HG02610 (cell line): ENCODE data around the gene ACTR10.
"Not testable (repeated sequence)": the region's sequence is repeated elsewhere in the genome, so short reads cannot be mapped to it uniquely, and the experiment has no call there.

ENCODE experiments used
- ATAC-seq: cut with Tn5 transposase; IDR thresholded peaks from one replicate; pipeline ENCODE4 v1.9.1; 2021; ENCODE audit warnings: mild to moderate bottlenecking, moderate library complexity; ENCODE audit not compliant: unreplicated experiment

ACTR10 gene

DNA sequence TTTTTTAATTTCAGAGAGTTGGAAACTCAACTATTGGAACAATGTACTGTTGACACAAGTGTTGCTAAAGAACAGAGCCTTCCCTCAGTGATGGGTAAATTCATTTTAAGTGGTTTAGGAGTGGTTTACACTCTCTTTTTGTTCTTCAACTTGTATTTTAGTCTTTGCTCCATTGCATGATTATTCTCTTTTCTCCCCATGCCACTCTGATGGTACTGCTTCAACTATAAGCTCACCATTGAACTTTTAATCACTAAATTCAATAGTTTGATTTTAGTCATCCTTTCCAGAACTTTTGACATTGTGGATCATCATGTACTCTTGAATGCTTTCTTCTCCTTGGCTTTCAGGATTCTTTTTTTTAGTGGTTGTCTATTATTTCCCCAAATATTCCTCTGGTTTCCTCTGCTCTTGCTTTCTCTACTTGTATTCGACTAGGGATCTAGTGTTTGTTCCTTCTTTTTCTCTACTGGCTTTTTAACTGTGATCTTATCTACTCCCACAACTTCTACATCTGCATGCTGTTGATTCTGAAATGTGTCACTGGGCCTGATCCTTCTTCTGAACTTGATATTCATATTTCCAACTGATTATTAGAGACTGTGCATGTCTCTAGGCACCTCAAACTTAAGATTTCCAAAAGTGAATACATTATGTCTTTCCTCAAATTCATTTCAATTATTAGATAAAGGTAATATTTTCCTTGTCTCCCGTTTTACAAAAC lies 15.4 kb downstream of the ACTR10 start:
- ATAC-seq, result no peak

DNA sequence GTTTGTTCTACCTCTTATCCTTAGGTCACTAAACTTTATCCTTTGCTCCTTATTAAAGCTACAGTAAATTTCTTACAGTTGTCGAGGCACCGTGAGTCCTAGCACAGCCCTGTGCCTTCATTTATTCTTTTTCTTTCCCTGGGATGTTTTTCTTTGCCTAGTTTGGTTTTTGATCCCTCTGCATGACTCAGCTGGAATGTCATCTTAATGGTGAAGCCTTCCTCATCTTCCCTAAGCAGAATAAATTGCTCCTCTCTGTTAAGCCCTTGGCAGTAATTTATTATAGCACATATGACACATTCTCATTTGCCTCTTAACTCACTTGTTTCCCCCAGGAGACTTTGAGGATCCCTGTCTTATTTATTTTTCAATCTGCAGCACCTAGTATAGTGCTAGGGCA lies 16.6 kb downstream of the ACTR10 start:
- no peak for ATAC-seq

DNA sequence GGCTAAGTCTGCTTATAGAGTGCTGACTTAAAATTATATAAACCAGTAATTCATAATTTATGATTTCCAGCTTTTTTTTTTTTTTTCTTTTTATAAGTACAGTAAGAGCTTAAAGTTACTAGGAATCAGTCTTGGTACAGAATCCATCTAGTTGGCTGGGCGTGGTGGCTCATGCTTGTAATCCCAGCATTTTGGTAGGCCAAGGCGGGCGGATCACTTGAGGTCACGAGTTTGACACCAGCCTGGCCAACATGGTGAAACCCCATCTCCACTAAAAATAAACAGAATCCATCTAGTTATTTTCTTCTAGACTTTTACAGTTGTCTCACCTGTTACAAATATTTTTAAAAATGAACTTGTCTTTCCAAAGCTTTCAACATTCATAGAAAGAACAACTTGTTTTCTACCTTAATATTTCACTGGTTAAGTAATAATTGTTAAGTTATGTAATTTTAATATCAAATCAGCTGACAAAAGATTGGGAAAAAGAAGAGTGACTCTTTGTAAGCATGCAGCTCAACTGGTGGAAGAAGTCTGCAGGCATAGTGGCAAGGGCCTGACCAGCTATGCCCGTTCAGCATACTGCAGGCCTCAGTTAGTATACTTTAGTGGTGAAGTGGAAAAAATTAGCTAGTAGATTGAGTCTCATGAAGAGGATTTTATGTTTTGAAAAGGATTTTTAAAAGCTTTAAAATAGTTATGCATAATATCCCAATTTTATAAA lies 27.3 kb downstream of the ACTR10 start:
- ATAC-seq, result no peak

DNA sequence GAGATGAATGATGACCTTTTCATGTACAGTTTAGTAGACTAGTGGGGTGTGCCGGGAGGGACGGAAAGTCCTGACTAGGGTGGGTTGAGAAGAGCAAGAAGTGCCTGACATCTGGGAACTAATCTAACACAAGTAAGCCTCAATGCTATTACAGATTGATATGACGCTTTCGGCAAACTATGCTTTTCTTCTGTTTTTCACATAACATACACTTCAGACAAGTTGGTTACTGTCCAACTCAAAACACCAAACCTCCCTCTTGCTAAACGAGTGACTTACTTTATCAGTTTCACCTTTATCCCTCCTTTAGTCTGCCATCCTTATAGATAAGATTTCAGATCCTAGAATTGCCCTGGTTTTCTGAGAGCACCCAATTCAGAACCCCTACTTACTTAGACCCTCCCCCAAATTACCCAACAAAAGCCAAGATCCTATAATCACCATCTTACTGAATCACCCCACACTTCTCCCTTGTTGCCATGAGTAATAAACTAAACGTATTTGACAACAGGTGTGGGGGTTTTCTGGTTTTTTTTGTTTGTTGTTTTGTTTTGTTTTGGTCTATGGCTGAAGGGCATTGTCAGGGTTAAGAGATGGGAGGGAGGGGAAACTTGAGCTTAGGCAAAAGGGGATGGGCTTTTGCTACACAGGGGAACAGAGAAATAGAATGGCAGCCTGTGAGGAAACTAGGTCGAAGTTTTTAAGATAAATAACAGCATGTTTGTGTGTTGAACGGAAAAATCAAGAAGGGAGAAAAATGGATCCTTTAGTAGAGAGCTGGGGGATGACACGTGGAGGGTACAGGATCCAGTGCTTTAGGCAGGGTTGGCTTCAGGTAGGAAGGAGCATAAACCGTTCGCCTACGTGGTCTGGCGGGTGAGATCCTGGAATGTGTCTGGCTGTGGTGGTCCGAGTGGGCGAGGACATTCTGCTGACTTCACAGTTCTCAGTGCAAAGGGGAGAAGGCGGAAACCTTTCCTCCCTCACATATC lies 38.6 kb downstream of the ACTR10 start:
- ATAC-seq, result no peak

DNA sequence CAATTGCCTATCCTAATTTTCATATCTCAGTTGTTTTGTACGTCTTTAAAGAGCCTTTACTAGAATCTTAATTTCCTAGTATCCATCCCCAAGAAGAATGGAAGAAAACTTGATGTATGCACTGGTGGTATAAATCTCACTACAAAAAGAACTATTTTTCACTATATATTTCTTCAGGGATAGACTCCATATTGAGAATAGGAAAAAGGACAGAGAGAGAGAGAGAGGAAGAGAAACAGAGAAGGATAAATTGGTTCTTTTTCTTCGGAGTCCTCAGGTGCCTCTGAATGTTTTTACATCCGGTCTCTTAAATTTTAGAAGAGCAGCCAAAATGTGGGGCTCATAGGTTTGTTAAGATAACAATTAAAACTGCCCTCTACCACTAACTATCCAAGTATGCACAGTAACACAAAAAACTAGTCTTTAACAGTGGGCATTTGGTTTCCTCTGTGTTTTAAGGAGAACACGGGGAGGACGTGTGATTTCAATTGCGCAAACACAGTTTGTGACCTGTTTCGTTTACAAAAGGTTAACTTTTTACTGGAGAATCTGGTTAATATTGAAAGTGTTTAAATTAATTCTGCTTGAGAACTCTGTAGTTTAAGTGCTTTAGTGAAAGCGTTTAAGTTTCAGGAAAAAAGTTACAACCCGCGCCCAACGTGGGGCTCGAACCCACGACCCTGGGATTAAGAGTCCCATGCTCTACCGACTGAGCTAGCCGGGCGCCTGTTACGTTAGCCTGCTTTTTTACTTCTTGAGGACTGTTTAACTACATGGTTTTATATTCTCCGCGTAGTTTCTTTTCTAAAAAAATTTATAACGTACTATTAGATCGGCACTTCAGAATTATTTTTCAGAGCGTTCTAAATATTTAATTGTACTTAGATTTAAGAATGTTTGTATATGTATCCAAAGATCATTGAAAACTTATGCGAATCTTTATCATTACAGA lies 39.6 kb downstream of the ACTR10 start:
- ATAC-seq, result peak; percentile 26

DNA sequence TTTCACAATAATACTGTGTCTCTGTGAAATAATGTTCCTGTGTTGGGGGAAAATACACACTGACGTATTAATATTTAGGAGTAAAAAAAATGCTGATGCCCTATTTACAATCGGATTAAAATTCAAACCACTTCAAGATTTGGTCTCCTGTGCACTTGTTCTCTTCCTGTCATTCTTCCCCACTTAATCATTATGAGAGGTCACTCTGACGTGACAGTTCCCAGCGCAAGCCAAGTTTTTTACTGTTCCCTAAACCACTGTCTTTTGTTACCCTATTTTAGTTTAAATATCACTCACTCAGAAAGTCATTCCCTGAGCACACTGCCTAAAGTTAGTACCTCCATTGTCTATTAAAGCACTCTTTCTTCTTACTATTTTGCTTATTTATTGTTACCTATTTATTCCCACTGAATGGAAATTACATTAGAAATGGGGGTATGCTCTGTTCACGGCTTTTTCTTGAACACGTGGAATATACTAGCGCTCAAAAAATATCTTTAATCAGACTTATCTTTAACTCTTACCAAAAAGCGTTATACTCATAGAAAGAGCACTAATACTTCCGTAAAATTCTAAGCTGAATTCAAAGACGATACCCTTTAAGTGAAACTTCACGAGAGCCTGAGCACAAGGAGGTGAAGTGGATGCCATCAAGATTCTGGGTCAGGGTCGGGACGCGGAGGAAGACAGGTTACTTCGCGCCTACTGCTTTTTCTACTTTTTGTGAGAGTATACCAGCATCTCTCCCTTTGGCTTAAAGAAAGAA lies 44.0 kb downstream of the ACTR10 start:
- ATAC-seq, result peak; percentile 35

DNA sequence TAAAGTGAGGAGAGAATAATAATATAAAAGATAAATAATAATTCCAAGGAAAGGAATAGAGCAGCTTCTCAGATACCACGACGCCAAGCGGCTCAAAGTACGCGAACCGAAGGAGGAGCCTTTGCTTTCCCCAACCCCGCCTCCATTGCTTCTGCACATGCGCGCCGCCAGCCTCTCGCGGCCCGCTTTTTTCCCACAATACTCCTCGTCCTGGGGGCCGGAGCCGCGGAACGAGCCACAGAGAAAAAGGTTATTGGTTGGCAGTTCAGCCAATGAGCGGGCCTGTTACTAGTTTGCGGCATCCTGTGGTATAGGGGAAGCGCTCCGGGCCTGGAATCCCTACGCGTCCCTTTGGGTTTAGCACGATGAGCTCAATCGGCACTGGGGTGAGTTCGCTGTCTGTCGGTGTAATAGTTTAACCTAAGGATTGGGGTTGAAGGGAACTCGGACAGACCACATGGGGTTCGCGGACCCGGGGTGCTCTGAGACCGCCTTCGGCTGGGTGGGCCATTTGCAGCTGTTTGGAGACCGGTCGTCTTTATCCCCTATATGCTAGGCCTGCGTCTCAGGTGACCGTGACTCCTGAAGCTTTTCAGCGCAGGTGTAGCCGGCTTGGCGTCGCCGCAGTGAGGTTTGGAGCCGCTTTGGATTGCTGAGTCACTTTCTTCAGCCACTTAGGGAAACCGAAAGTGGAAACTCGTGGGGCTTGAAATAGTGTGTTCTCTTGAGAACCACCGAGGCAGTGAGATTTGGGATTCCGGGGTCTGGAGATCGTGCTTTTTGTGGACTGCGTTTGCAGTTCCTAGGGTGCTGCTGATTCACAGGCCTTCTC lies 44.8 kb downstream of the ACTR10 start, which contains the start of gene PSMA3:
Gene PSMA3, plus strand, starts transcription at position 288 of the 832 bp plus-strand sequence. Its CDS starts 78 bp downstream, at position 366.
- ATAC-seq, result peak; percentile 93

DNA sequence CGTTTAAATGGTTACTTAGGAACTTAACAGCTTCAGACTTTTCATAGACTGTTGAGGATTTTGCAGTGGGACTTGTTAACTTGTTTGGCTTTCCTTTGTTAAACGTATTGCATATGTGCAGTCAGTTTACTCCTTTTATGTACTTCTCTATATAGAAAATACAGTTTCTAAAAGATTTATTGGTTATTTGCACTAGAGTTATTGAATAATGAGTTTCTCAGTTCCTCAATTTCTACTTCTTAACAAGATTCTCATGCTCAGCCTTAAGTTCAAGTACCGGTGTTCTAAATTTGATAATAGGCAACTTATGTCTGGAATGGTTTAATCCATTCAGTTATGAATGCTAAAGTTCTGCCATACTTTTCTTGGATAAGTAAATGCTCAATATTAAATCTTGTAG lies 45.6 kb downstream of the ACTR10 start:
- no peak for ATAC-seq

DNA sequence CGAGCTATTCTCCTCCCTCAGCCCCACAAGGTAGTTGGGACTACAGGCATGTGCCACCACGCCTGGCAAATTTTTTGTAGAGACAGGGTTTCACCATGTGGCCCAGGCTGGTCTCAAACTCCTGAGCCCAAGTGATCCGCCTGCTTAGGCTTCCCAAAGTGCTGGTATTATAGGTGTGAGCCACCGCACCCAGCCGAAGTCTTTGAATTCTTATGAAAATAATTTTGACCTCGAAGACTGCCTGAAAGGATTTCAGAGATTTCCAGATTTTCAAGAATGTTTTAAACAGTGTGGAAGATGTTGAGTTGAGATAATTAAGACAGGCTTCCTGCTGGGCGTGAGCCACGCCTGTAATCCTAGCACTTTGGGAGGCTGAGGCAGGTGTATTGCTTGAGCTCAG lies 49.7 kb downstream of the ACTR10 start:
- no peak for ATAC-seq

DNA sequence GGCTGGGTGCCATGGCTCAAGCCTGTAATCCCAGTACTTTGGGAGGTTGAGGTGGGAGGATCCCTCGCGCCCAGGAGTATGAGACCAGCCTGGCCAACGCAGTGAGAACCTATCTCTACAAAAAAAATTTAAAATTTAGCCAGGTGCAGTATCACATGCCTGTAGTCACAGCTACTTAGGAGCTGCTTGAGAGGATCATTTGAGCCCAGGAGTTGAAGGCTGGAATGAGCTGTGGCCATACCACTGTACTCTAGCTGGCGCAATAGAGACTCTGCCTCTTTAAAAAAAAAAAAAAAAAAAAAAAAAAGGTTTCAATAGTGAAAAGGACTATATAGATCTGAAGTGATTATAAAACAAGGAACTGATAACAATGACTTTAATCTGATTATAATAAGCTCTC lies 58.2 kb downstream of the ACTR10 start:
- ATAC-seq, result no peak

DNA sequence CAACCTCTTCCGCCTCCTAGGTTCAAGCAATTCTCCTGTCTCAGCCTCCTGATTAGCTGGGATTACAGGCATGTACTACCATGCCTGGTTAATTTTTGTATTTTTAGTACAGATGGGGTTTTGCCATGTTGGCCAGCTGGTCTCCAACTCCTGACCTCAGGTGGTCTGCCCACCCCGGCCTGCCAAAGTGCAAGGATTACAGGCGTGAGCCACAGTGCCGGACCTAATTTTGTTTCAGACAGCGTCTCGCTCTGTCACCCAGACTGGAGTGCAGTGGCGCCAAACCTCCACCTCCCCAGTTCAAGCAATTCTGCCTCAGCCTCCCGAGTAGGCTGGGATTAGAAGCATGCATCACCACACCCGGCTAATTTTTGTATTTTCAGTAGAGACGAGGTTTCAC lies 62.1 kb downstream of the ACTR10 start:
- not testable (repeated sequence) for ATAC-seq

DNA sequence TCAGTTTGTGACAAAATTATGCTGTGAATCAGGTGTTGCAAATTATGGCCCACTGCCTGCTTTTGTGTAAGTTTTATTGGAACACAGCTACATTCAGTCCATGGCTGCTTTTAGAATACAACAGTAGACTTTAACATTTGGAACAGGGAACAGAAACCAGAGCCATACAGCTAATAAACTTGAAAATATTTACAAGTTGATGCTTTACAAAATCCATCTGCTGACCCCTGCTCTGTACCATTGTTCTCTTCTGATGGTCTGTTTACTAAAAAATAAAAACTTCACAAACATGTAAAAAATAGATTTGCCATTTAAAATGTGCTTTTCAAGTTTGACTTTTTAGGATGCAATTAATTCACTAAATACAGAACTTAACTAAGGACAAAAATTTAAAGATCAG lies 65.5 kb downstream of the ACTR10 start:
- no peak for ATAC-seq

DNA sequence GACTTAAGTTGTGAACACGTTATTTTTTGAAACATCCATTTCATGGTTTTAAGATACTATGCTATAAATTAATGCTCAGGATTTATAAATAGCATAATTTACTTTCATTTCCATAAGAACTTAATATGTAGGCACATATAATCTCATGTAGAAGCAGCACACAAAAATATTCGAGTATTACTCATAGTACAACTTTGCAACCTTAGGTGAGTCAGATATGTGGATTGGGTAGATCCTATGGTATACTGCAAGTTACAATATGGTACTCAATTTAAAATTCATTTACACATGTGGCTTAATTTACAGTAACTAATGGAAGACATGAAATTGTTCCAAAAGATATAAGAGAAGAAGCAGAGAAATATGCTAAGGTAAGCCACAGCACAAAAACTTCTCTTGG lies 70.7 kb downstream of the ACTR10 start:
- no peak for ATAC-seq

DNA sequence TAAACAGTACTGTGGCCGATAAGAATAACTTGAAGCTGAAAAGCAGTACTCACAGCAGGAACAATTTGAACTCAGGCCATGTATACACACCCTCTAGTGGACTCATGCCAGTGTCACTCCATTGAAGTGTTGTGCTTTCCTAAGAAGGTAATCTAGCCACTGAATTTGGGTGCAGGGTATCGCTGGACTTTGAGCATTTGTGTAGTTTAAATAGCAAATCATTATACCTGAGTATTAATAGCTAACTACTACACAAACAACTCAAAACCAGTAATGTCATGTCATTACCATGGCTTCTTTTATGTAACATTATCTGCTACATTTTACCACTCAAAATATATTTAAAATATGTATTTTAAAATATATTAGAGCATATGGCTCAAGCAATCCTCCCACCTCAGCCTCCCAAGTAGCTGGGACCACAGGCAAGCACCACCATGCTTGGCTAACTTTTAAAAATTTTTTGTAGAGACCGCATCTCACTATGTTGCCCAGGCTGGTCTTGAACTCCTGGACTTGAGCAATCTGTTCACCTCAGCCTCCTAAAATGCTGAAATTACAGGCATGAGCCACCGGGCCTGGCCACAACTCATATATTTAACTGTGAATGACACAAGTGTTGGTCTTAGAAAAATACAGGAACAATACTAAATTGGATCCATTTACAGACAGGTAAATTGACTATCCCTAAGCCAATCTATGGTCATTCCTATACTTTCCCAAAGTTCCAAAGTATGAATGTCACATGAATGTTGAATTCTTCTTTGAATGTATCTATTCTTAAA lies 72.8 kb downstream of the ACTR10 start:
- no peak for ATAC-seq

DNA sequence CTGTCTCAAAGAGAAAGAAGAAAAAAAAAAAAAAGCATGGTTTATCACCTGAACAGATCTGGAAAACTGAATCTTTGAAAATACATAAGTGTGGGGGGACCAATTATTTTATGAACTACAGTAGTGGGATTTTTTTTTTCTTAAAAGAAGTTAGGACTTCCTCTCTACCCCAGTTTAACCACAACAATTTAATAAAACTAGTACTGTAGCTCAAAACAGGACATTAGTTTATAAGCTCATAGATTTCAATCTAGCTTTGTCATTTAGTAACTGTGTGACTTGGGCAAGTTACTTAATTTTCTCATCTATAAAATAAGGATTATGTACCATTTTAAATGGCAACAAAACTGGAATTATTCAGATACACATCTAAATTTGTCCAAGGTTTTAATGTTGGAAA lies 74.9 kb downstream of the ACTR10 start:
- no peak for ATAC-seq

DNA sequence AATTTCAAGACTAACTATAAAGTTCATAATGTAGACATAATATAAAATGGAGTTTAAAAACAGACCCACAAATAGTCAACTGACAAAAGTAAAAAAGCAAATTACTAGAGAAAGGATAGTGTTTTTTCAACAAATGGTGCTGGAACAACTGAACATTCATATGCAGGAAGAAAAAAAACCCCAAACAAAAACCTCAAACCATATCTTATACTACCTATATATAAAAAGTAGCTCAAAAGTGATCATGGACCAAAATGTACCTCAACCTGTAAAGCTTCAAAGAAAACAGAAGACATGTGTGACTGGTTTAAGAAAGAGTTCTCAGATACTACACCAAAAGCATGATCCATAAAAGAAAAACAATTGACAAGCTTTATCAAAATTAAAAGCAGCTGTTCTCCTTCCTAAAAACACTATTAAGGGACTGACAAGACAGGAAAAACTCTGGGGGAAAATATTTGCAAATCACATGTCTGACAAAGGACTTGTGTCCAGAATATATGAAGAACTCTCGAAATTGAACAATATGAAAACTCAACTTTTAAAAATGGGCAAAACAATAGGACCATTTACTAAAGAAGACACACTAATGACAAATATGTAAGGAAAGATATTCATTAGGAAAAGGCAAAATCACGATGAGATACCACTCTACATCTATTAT lies 75.7 kb downstream of the ACTR10 start:
- no peak for ATAC-seq

DNA sequence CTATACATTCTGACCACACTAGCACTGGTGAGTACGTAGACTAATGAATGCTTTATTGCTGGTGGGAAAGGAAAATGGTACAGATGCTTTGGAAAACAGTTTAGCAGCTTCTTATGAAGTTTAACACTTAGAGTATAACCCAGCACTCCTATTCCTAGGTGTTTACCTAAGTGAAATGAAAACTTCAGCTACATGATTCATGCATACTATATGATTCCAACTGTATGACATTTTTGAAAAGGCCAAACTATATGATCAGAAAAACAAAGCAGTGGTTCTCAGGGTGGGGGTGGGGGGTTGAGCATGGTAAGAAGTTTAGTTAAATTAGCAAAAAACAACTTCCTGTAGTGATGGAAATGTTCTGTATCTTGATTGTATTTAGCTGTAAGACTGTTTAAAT lies 76.3 kb downstream of the ACTR10 start:
- ATAC-seq, result no peak
